Measurements from ENCODE around the gene HARS1.
"Not testable (repeated sequence)": the region's sequence is repeated elsewhere in the genome, so short reads cannot be mapped to it uniquely, and the experiment has no call there.

Gene HARS1

GRCh38 chr5:140677947-140678346, 13.2 kb downstream of the HARS1 start:
- no peak overlapping the region for H3K4me3 ChIP-seq (ENCODE audit: low read length in 2 of 2)
- H3K27me3 ChIP-seq (ENCODE audit: control insufficient read depth in 2 of 2, insufficient read depth in 2 of 2, low read length in 2 of 2), result no peaks in the 10 kb centered on the region
- H3K9ac ChIP-seq (ENCODE audit: low read depth in 1 of 2, low read length in 2 of 2), result no peak overlapping the region
- no peaks in the 10 kb centered on the region for H3K9me3 ChIP-seq (ENCODE audit: control insufficient read depth in 2 of 2, low read length in 2 of 2)
- peaks cover 0 to 4% of the 10 kb centered on the region in 2 donors for H3K4me1 ChIP-seq (ENCODE audit: control insufficient read depth in 2 of 2, insufficient read depth in 2 of 2, low read length in 2 of 2)
- H3K36me3 ChIP-seq (ENCODE audit: control insufficient read depth in 2 of 2, insufficient read depth in 2 of 2, low read length in 2 of 2), result peaks cover 53 to 68% of the 10 kb centered on the region in 2 donors
- H3K27ac ChIP-seq (ENCODE audit: low read depth in 2 of 2, low read length in 2 of 2), result no peak overlapping the region

GRCh38 chr5:140674629-140675028, 16.5 kb downstream of the HARS1 start:
- H3K36me3 ChIP-seq (ENCODE audit: control insufficient read depth in 2 of 2, insufficient read depth in 2 of 2, low read length in 2 of 2), result peaks cover 57 to 69% of the 10 kb centered on the region in 2 donors
- H3K4me3 ChIP-seq (ENCODE audit: low read length in 2 of 2), result no peak overlapping the region

DNA sequence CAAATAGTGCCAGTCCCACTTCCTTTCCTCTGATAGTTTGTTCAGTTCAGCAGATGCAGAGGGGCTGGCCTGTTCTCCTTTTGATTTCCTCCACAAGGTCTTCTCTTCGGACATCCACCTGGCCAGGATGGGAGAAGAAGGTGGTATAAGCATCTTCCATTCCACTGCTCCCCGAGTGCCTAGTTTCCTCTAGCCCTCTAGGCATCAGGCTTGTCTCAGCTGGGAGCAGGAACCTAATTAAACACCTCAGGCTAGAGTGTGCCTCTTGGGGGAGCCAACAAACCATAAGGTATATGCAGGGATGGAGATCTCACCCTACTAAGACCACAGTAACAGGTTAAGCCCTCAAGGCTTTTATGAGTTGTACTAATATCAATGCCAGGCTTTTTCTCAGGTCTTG, 17.0 kb downstream of the HARS1 start:
- Histone ChIP-seq H3K4me3 (ENCODE audit: low read length in 2 of 2) (no peak overlapping the region), H3K27ac (ENCODE audit: low read depth in 2 of 2, low read length in 2 of 2) (no peak overlapping the region), H3K4me1 (ENCODE audit: control insufficient read depth in 2 of 2, insufficient read depth in 2 of 2, low read length in 2 of 2) (peaks cover 0 to 9% of the 10 kb centered on the region in 2 donors), H3K9me3 (ENCODE audit: control insufficient read depth in 2 of 2, low read length in 2 of 2) (no peaks in the 10 kb centered on the region), H3K27me3 (ENCODE audit: control insufficient read depth in 2 of 2, insufficient read depth in 2 of 2, low read length in 2 of 2) (no peaks in the 10 kb centered on the region), H3K9ac (ENCODE audit: low read depth in 1 of 2, low read length in 2 of 2) (no peak overlapping the region), H3K36me3 (ENCODE audit: control insufficient read depth in 2 of 2, insufficient read depth in 2 of 2, low read length in 2 of 2) (peaks cover 58 to 69% of the 10 kb centered on the region in 2 donors)

More at GRCh38 chr5:140674629-140675028, 16.5 kb downstream of the HARS1 start:
- Histone ChIP-seq H3K27me3 (ENCODE audit: control insufficient read depth in 2 of 2, insufficient read depth in 2 of 2, low read length in 2 of 2) (no peaks in the 10 kb centered on the region), H3K4me1 (ENCODE audit: control insufficient read depth in 2 of 2, insufficient read depth in 2 of 2, low read length in 2 of 2) (peaks cover 0 to 9% of the 10 kb centered on the region in 2 donors), H3K9ac (ENCODE audit: low read depth in 1 of 2, low read length in 2 of 2) (no peak overlapping the region), H3K27ac (ENCODE audit: low read depth in 2 of 2, low read length in 2 of 2) (no peak overlapping the region), H3K9me3 (ENCODE audit: control insufficient read depth in 2 of 2, low read length in 2 of 2) (no peaks in the 10 kb centered on the region)

DNA sequence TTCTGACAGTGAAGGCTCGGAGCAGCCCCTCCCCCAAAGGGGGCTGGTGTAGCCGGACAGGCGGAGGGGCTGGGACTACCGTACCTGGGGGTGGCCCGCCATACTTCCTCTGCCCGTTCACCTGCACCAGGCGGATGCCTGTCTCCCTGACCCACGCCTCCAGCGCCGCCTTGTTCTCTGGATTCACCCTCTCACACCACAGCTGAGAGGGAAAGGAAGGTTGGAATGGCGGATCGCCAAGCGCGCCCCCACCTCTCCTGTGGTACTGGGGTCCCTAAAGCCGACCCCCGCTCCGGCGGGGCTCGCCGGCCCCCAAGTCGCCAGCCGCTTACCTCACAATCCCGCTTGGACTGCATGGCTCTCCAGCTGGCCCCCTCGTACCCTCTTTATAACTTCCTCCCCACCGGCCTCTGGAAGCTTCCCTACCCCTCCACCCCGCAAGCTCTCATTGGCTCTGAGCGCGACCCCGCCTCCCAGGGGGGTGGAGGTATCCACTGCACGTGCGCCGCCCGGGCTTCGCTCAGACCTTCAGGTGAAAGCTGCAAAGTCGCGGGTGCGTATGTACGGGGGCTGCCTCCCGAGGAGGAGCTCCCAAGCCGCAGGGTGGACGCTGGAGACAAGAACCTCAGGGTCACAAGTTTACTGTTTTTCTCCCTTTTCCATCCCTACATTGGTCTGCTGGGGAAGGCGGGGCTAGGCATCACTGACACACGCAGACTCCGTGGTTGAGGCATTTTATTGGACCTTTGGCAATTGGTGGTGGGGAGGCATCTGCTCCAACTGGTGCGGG, 17.8 kb downstream of the HARS1 start, which contains the start of gene DND1:
TSS of gene DND1 (minus strand) at position 390 of the 790 bp plus-strand sequence. CDS start at position 356, 34 bp downstream.
- H3K4me1 ChIP-seq (ENCODE audit: control insufficient read depth in 2 of 2, insufficient read depth in 2 of 2, low read length in 2 of 2), result peaks cover 0 to 9% of the 10 kb centered on the region in 2 donors
- H3K36me3 ChIP-seq (ENCODE audit: control insufficient read depth in 2 of 2, insufficient read depth in 2 of 2, low read length in 2 of 2), result peaks cover 63 to 72% of the 10 kb centered on the region in 2 donors
- no peak within 1 kb of the TSS for H3K9ac ChIP-seq (ENCODE audit: low read depth in 1 of 2, low read length in 2 of 2)
- H3K27me3 ChIP-seq (ENCODE audit: control insufficient read depth in 2 of 2, insufficient read depth in 2 of 2, low read length in 2 of 2), result no peaks in the 10 kb centered on the region
- no peak within 1 kb of the TSS for H3K4me3 ChIP-seq (ENCODE audit: low read length in 2 of 2)
- H3K27ac ChIP-seq (ENCODE audit: low read depth in 2 of 2, low read length in 2 of 2), result peak within 1 kb of the TSS in 1 of 2 donors; percentile 25
- no peaks in the 10 kb centered on the region for H3K9me3 ChIP-seq (ENCODE audit: control insufficient read depth in 2 of 2, low read length in 2 of 2)

GRCh38 chr5:140672455-140673186, 18.5 kb downstream of the HARS1 start:
- Histone ChIP-seq H3K4me3 (ENCODE audit: low read length in 2 of 2) (no peak overlapping the region), H3K27ac (ENCODE audit: low read depth in 2 of 2, low read length in 2 of 2) (peak overlapping the region; percentile 25 to 52)

GRCh38 chr5:140671472-140672125, 19.6 kb downstream of the HARS1 start:
- peaks cover 0 to 9% of the 10 kb centered on the region in 2 donors for H3K4me1 ChIP-seq (ENCODE audit: control insufficient read depth in 2 of 2, insufficient read depth in 2 of 2, low read length in 2 of 2)
- no peaks in the 10 kb centered on the region for H3K27me3 ChIP-seq (ENCODE audit: control insufficient read depth in 2 of 2, insufficient read depth in 2 of 2, low read length in 2 of 2)
- peak overlapping the region in 1 of 2 donors; percentile 28 for H3K9ac ChIP-seq (ENCODE audit: low read depth in 1 of 2, low read length in 2 of 2)
- no peak overlapping the region for H3K4me3 ChIP-seq (ENCODE audit: low read length in 2 of 2)
- H3K27ac ChIP-seq (ENCODE audit: low read depth in 2 of 2, low read length in 2 of 2), result peak overlapping the region; percentile 52 to 60
- H3K9me3 ChIP-seq (ENCODE audit: control insufficient read depth in 2 of 2, low read length in 2 of 2), result no peaks in the 10 kb centered on the region
- H3K36me3 ChIP-seq (ENCODE audit: control insufficient read depth in 2 of 2, insufficient read depth in 2 of 2, low read length in 2 of 2), result peaks cover 58 to 60% of the 10 kb centered on the region in 2 donors

More at GRCh38 chr5:140672455-140673186, 18.5 kb downstream of the HARS1 start:
- Histone ChIP-seq H3K9me3 (ENCODE audit: control insufficient read depth in 2 of 2, low read length in 2 of 2) (no peaks in the 10 kb centered on the region), H3K4me1 (ENCODE audit: control insufficient read depth in 2 of 2, insufficient read depth in 2 of 2, low read length in 2 of 2) (peaks cover 0 to 9% of the 10 kb centered on the region in 2 donors), H3K9ac (ENCODE audit: low read depth in 1 of 2, low read length in 2 of 2) (no peak overlapping the region), H3K27me3 (ENCODE audit: control insufficient read depth in 2 of 2, insufficient read depth in 2 of 2, low read length in 2 of 2) (no peaks in the 10 kb centered on the region), H3K36me3 (ENCODE audit: control insufficient read depth in 2 of 2, insufficient read depth in 2 of 2, low read length in 2 of 2) (peaks cover 68 to 70% of the 10 kb centered on the region in 2 donors)

GRCh38 chr5:140671035-140671434, 20.1 kb downstream of the HARS1 start:
- Histone ChIP-seq H3K36me3 (ENCODE audit: control insufficient read depth in 2 of 2, insufficient read depth in 2 of 2, low read length in 2 of 2) (peaks cover 52 to 55% of the 10 kb centered on the region in 2 donors), H3K27ac (ENCODE audit: low read depth in 2 of 2, low read length in 2 of 2) (peak overlapping the region in 1 of 2 donors; percentile 52)
- not testable (repeated sequence) for H3K27me3 ChIP-seq (ENCODE audit: control insufficient read depth in 2 of 2, insufficient read depth in 2 of 2, low read length in 2 of 2); H3K4me3 ChIP-seq (ENCODE audit: low read length in 2 of 2); H3K9me3 ChIP-seq (ENCODE audit: control insufficient read depth in 2 of 2, low read length in 2 of 2); H3K9ac ChIP-seq (ENCODE audit: low read depth in 1 of 2, low read length in 2 of 2); H3K4me1 ChIP-seq (ENCODE audit: control insufficient read depth in 2 of 2, insufficient read depth in 2 of 2, low read length in 2 of 2)

- Histone ChIP-seq H3K4me3 (ENCODE audit: low read length in 2 of 2) (peak within 1 kb of the TSS; percentile 91 to 99), H3K4me1 (ENCODE audit: control insufficient read depth in 2 of 2, insufficient read depth in 2 of 2, low read length in 2 of 2) (peaks cover 5 to 6% of the 10 kb centered on the region in 2 donors), H3K36me3 (ENCODE audit: control insufficient read depth in 2 of 2, insufficient read depth in 2 of 2, low read length in 2 of 2) (peaks cover 42 to 53% of the 10 kb centered on the region in 2 donors), H3K9ac (ENCODE audit: low read depth in 1 of 2, low read length in 2 of 2) (peak within 1 kb of the TSS; percentile 82 to 99), H3K9me3 (ENCODE audit: control insufficient read depth in 2 of 2, low read length in 2 of 2) (no peaks in the 10 kb centered on the region), H3K27ac (ENCODE audit: low read depth in 2 of 2, low read length in 2 of 2) (peak within 1 kb of the TSS; percentile 97 to 98), H3K27me3 (ENCODE audit: control insufficient read depth in 2 of 2, insufficient read depth in 2 of 2, low read length in 2 of 2) (no peaks in the 10 kb centered on the region)
Measured at GRCh38 chr5:140664359-140665119, 26.6 kb downstream of the HARS1 start, which contains the start of gene WDR55. WDR55 (plus strand) TSS chr5:140664904; CDS start chr5:140664913, 9 bp downstream.

DNA sequence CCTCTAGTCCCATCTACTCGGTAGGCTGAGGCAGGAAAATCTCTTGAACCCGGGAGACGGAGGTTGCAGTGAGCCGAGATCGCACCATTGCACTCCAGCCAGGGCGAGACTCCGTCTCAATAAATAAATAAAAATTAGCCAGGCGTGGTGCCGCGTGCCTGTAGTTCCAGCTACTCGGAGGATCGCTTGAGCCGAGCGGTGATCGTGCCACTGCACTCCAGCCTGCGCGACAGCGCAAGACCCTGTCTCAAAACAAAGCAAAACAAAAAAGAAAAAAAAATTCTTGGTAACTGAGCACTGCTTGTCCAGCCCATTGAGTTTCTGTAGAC, 27.2 kb downstream of the HARS1 start:
- Histone ChIP-seq H3K27ac (ENCODE audit: low read depth in 2 of 2, low read length in 2 of 2) (peak overlapping the region; percentile 97 to 98), H3K9me3 (ENCODE audit: control insufficient read depth in 2 of 2, low read length in 2 of 2) (no peaks in the 10 kb centered on the region), H3K27me3 (ENCODE audit: control insufficient read depth in 2 of 2, insufficient read depth in 2 of 2, low read length in 2 of 2) (no peaks in the 10 kb centered on the region), H3K4me1 (ENCODE audit: control insufficient read depth in 2 of 2, insufficient read depth in 2 of 2, low read length in 2 of 2) (peaks cover 5 to 6% of the 10 kb centered on the region in 2 donors), H3K9ac (ENCODE audit: low read depth in 1 of 2, low read length in 2 of 2) (peak overlapping the region; percentile 82 to 99), H3K4me3 (ENCODE audit: low read length in 2 of 2) (peak overlapping the region; percentile 91 to 99), H3K36me3 (ENCODE audit: control insufficient read depth in 2 of 2, insufficient read depth in 2 of 2, low read length in 2 of 2) (peaks cover 42 to 53% of the 10 kb centered on the region in 2 donors)
